Mesenchymal stem cell (in vitro differentiated cells and primary cell): ENCODE data around the gene SPHKAP.

Experiments
- DNase-seq: peaks from one replicate; pipeline ENCODE4 v3.0.0-alpha.2; 2013
- H2AFZ ChIP-seq: one replicate; pipeline ENCODE4 v1.6.1; 2013; ENCODE audit warnings: low read depth, mild to moderate bottlenecking, control low read depth, inconsistent platforms, low read length, moderate library complexity
- H2AK5ac ChIP-seq: 2 replicates; pipeline ENCODE4 v1.6.1; 2013; ENCODE audit warnings: low read length, moderate library complexity, mild to moderate bottlenecking, inconsistent platforms; ENCODE audit not compliant: severe bottlenecking
- H2BK120ac ChIP-seq: one replicate; pipeline ENCODE4 v1.6.1; 2013; ENCODE audit warnings: low read depth, mild to moderate bottlenecking, inconsistent platforms, low read length, moderate library complexity
- H2BK12ac ChIP-seq, 2 experiments: one replicate each; pipeline ENCODE4 v1.6.1; 2013; ENCODE audit warnings: inconsistent platforms in 2 of 2, low read length in 2 of 2, mild to moderate bottlenecking in 2 of 2, moderate library complexity in 2 of 2, control low read depth in 1 of 2
- H2BK15ac ChIP-seq: one replicate; pipeline ENCODE4 v1.6.1; 2013; ENCODE audit warnings: mild to moderate bottlenecking, low read depth, inconsistent platforms; ENCODE audit not compliant: poor library complexity, severe bottlenecking
- H2BK5ac ChIP-seq: 2 replicates; pipeline ENCODE4 v1.6.1; 2013; ENCODE audit warnings: low read depth, mild to moderate bottlenecking, low read length, control low read depth, inconsistent platforms; ENCODE audit not compliant: poor library complexity, severe bottlenecking
- H3K14ac ChIP-seq, 2 experiments: one replicate each; pipeline ENCODE4 v1.6.1; 2013; ENCODE audit warnings: inconsistent platforms in 2 of 2, low read length in 2 of 2, control low read depth in 1 of 2, mild to moderate bottlenecking in 1 of 2, moderate library complexity in 1 of 2
- H3K18ac ChIP-seq, 2 experiments: one replicate each; pipeline ENCODE4 v1.6.1; 2013; ENCODE audit warnings: inconsistent platforms in 2 of 2, low read length in 2 of 2, control low read depth in 1 of 2, low read depth in 1 of 2, mild to moderate bottlenecking in 1 of 2
- H3K23ac ChIP-seq, 2 experiments: one replicate each; pipeline ENCODE4 v1.6.1; 2013; ENCODE audit warnings: inconsistent platforms in 2 of 2, low read length in 2 of 2, mild to moderate bottlenecking in 2 of 2, moderate library complexity in 2 of 2, control low read depth in 1 of 2
- H3K27ac ChIP-seq: 2 replicates; pipeline ENCODE4 v1.5.1; 2013; ENCODE audit warnings: mild to moderate bottlenecking, moderate library complexity, low read length, control low read depth, inconsistent platforms; ENCODE audit not compliant: poor library complexity, severe bottlenecking
- H3K27me3 ChIP-seq, 2 experiments: 2 replicates each; pipeline versions ENCODE4 v1.6.1 to v1.7.0; 2013; ENCODE audit warnings: low read length in 2 of 2, mild to moderate bottlenecking in 2 of 2, moderate library complexity in 2 of 2, control low read depth in 1 of 2, inconsistent platforms in 1 of 2; ENCODE audit not compliant: control insufficient read depth in 1 of 2, insufficient read depth in 1 of 2
- H3K36me3 ChIP-seq, 2 experiments: 2 replicates each; pipeline versions ENCODE4 v1.6.1 to v1.7.0; 2013; ENCODE audit warnings: low read length in 2 of 2, control low read depth in 1 of 2, inconsistent platforms in 1 of 2, low read depth in 1 of 2, mild to moderate bottlenecking in 1 of 2; ENCODE audit not compliant: insufficient read depth in 2 of 2, control insufficient read depth in 1 of 2
- H3K4ac ChIP-seq, 2 experiments: one replicate each; pipeline ENCODE4 v1.6.1; 2013; ENCODE audit warnings: inconsistent platforms in 2 of 2, low read length in 2 of 2, mild to moderate bottlenecking in 2 of 2, moderate library complexity in 2 of 2, control low read depth in 1 of 2, low read depth in 1 of 2
- H3K4me1 ChIP-seq: 2 replicates; pipeline ENCODE4 v1.6.1; 2013; ENCODE audit warnings: low read depth, low read length, control low read depth; ENCODE audit not compliant: control insufficient read depth, insufficient read depth
- H3K4me2 ChIP-seq: 2 replicates; pipeline ENCODE4 v1.6.1; 2013; ENCODE audit warnings: low read length, mild to moderate bottlenecking, inconsistent platforms; ENCODE audit not compliant: poor library complexity, severe bottlenecking
- H3K4me3 ChIP-seq, 2 experiments: 2 replicates each; pipeline versions ENCODE4 v1.5.1 to v1.7.0; 2013; ENCODE audit warnings: low read length in 2 of 2, mild to moderate bottlenecking in 2 of 2, control low read depth in 1 of 2, low read depth in 1 of 2; ENCODE audit not compliant: insufficient read depth in 1 of 2
- H3K79me1 ChIP-seq: replicated peaks from 2 replicates; pipeline ENCODE4 v1.6.1; 2013; ENCODE audit warnings: mild to moderate bottlenecking, control low read depth, low read length, inconsistent platforms; ENCODE audit not compliant: poor library complexity, severe bottlenecking
- H3K9ac ChIP-seq: 2 replicates; pipeline ENCODE4 v1.7.0; 2013; ENCODE audit warnings: mild to moderate bottlenecking, low read length, moderate library complexity
- H3K9me3 ChIP-seq: 2 replicates; pipeline ENCODE4 v1.7.0; 2013; ENCODE audit warnings: mild to moderate bottlenecking, low read length; ENCODE audit not compliant: control insufficient read depth
- H4K8ac ChIP-seq: one replicate; pipeline ENCODE4 v1.6.1; 2013; ENCODE audit warnings: inconsistent platforms, mild to moderate bottlenecking, low read length, moderate library complexity
- H4K91ac ChIP-seq: one replicate; pipeline ENCODE4 v1.6.1; 2013; ENCODE audit warnings: mild to moderate bottlenecking, low read length, inconsistent platforms
- WGBS: methylation state at CpG from one replicate; pipeline ENCODE4 v1.1.7; 2013; ENCODE audit warnings: mixed read lengths; 5-methylcytosine and 5-hydroxymethylcytosine counted together

SPHKAP gene

DNA sequence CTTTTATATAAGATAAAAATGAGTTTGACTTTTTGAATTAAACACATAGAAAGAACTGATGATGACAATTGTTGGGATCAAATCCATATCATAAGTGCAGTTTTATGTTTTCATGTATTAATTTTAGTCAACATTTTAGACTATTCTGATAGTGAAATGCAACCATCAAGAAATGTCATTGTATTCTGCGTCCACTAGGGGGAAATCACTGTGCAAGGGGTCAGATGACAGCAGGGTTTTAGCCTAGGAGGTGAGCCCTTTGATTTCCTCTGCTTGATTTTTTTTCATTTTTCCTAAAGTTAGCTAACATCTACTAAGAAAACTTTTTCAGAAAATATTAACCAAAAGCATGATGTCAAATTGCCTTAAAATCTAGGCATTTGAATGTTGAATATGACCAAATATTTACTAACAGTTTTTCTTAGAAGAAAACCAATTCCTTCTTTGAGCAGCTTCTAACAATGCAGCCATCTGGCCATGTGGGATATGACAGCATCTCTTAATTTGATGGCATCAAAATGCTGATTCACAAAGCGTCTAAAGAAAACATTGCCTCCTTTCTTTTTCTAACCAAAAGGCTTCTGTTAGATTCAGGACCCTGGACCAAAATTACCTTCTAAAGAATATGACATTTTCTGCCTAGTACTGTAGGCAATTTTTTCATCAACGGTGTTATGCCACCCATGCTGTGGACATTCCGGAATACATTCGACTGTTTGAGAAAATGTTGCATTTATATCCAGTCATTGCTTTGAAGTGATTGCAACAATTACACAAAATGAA is 141.5 kb downstream of the SPHKAP start:
- Histone ChIP-seq H2BK15ac (no peak overlapping the region), H3K23ac (no peak overlapping the region), H3K4me3 (no peak overlapping the region), H3K4me2 (no peak overlapping the region), H3K4ac (no peak overlapping the region), H3K27ac (no peak overlapping the region), H3K9me3 (no peaks in the 10 kb centered on the region), H3K14ac (no peak overlapping the region), H2AK5ac (no peak overlapping the region), H4K8ac (no peak overlapping the region), H2BK120ac (no peak overlapping the region), H3K36me3 (no peaks in the 10 kb centered on the region), H3K79me1 (no peaks in the 10 kb centered on the region), H3K9ac (no peak overlapping the region), H2BK5ac (no peak overlapping the region), H4K91ac (no peak overlapping the region), H3K4me1 (no peaks in the 10 kb centered on the region), H2BK12ac (no peak overlapping the region), H3K27me3 (no peaks in the 10 kb centered on the region), H3K18ac (no peak overlapping the region), H2AFZ (no peak overlapping the region)
- no peak for DNase-seq
- WGBS = 76% methylated on average over 2 of the region's 5 CpGs

- no peaks in the 10 kb centered on the region for H3K27me3 ChIP-seq
- 32% methylated on average over 3 of the region's 4 CpGs for WGBS
- no peak overlapping the region for H3K14ac ChIP-seq
- no peaks in the 10 kb centered on the region for H3K79me1 ChIP-seq
- no peak for DNase-seq
- H3K4me1 ChIP-seq = no peaks in the 10 kb centered on the region
- no peak overlapping the region for H3K23ac ChIP-seq
- H3K9me3 ChIP-seq = no peaks in the 10 kb centered on the region
- H3K18ac ChIP-seq = no peak overlapping the region
- H2BK5ac ChIP-seq = no peak overlapping the region
- no peak overlapping the region for H2AK5ac ChIP-seq
- H2BK12ac ChIP-seq = no peak overlapping the region
- no peak overlapping the region for H4K91ac ChIP-seq
- H3K4me3 ChIP-seq = no peak overlapping the region
- no peak overlapping the region for H3K27ac ChIP-seq
- no peak overlapping the region for H3K4ac ChIP-seq
- H3K9ac ChIP-seq = no peak overlapping the region
- no peak overlapping the region for H3K4me2 ChIP-seq
- H3K36me3 ChIP-seq = no peaks in the 10 kb centered on the region
- no peak overlapping the region for H2AFZ ChIP-seq
- no peak overlapping the region for H4K8ac ChIP-seq
- H2BK120ac ChIP-seq = no peak overlapping the region
- H2BK15ac ChIP-seq = no peak overlapping the region
Measured at GRCh38 chr2:228038967-228039366, 142.5 kb downstream of the SPHKAP start.

DNA sequence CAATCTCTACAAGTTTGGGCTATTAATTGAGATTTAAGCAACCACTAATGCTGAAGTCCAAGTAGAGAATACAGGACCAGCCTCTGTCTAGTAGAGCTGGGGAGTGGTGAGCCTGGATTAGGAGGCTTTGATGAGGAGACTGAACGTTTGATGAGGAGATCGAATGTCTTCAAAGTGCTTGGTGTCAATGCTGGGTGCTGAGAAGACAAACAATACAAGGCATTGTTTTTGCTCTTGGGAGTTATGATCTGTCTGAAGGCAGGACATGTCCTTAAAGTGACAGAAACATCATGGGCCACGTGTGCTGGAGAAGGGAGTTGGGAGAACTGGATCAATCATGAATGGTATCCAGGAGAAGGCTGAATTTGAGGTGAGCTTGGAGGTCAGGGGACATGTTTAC is 143.6 kb downstream of the SPHKAP start:
- H2BK5ac ChIP-seq = no peak overlapping the region
- H3K23ac ChIP-seq = no peak overlapping the region
- H3K27me3 ChIP-seq = no peaks in the 10 kb centered on the region
- H3K18ac ChIP-seq = no peak overlapping the region
- no peak overlapping the region for H3K27ac ChIP-seq
- no peak overlapping the region for H3K4ac ChIP-seq
- H3K4me3 ChIP-seq = no peak overlapping the region
- no peak overlapping the region for H2AFZ ChIP-seq
- H3K14ac ChIP-seq = no peak overlapping the region
- H3K36me3 ChIP-seq = no peaks in the 10 kb centered on the region
- no peak overlapping the region for H2BK15ac ChIP-seq
- no peaks in the 10 kb centered on the region for H3K4me1 ChIP-seq
- no peaks in the 10 kb centered on the region for H3K79me1 ChIP-seq
- no peak overlapping the region for H4K91ac ChIP-seq
- H3K4me2 ChIP-seq = no peak overlapping the region
- no peak overlapping the region for H3K9ac ChIP-seq
- H2AK5ac ChIP-seq = no peak overlapping the region
- H4K8ac ChIP-seq = no peak overlapping the region
- no peak overlapping the region for H2BK12ac ChIP-seq
- no peak overlapping the region for H2BK120ac ChIP-seq
- H3K9me3 ChIP-seq = no peaks in the 10 kb centered on the region
- DNase-seq = no peak
- 53% methylated on average over 3 of the region's 3 CpGs for WGBS

- Histone ChIP-seq H3K4me1 (no peaks in the 10 kb centered on the region), H4K8ac (no peak overlapping the region), H2AFZ (no peak overlapping the region), H3K4ac (no peak overlapping the region), H2BK120ac (no peak overlapping the region), H3K23ac (no peak overlapping the region), H3K27ac (no peak overlapping the region), H2AK5ac (no peak overlapping the region), H2BK15ac (no peak overlapping the region), H3K79me1 (no peaks in the 10 kb centered on the region), H4K91ac (no peak overlapping the region), H3K9me3 (peaks cover 11% of the 10 kb centered on the region), H3K9ac (no peak overlapping the region), H2BK12ac (no peak overlapping the region), H2BK5ac (no peak overlapping the region), H3K18ac (no peak overlapping the region), H3K14ac (no peak overlapping the region), H3K4me3 (no peak overlapping the region), H3K4me2 (no peak overlapping the region), H3K36me3 (no peaks in the 10 kb centered on the region), H3K27me3 (no peaks in the 10 kb centered on the region)
- no peak for DNase-seq
- 89% methylated on average over 6 of the region's 6 CpGs for WGBS
Measured at GRCh38 chr2:228023619-228024018, 157.9 kb downstream of the SPHKAP start.
